GM23248 (cell line): Measurements from ENCODE around the gene FNDC3B.

Source experiments
- EZH2 ChIP-seq: fragments of 200-600 bp; sonication (generic); IDR thresholded peaks from 2 replicates; pipeline ENCODE4 v1.6.1; 2018; ENCODE audit warnings: antibody characterized with exemption, mild to moderate bottlenecking; ENCODE audit not compliant: insufficient read depth, poor library complexity, severe bottlenecking
- EZH2phosphoT487 ChIP-seq: fragments of 200-600 bp; sonication (generic); IDR thresholded peaks from 2 replicates; pipeline ENCODE4 v1.6.1; 2018; ENCODE audit warnings: antibody characterized with exemption, moderate library complexity, mild to moderate bottlenecking, low read depth; ENCODE audit not compliant: insufficient read depth

DNA sequence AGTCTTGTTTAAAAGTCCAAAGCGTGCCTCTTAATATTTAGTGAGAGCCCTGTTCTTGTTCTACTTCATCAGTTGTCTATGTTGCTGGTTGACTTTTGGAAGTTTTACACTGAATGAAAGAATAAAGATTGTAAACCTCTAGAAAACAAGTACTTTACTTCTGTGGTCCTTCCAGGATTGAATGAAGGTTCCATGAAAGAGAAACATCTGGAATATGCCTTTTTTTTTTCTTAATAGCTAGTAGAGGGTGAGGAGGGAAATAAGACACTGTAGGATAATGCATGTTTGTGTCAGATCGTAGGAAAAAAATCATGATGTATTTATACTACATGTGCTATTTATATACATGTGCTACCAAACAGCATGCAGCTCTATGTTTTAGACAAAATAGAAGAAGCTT lies 205.9 kb downstream of the FNDC3B start:
- TF ChIP-seq EZH2phosphoT487: no peak
- no peak for TF ChIP-seq EZH2
